Measurements from ENCODE around the gene GALNS.

DNA sequence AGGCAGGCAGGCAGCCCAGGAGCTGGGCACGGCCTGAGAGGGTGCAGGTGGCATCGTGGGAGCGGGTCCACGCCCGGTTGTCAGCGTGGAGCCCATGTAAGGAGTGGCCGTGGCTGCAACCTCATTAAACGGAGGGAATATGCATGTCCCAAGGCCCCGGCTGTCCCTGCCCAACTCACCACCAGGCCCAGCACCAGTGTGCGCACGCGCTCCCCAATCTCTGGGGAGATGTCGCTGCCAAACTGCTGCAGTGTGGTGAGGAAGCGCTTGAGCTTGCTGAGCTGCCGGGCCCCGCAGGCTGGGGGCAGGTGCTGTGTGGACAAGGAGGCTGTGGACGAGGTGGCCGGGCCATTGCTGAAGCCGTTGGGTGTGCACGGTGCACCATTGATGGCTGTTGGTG, 35.3 kb upstream of the GALNS start:
- TF ChIP-seq, protein P1, sequence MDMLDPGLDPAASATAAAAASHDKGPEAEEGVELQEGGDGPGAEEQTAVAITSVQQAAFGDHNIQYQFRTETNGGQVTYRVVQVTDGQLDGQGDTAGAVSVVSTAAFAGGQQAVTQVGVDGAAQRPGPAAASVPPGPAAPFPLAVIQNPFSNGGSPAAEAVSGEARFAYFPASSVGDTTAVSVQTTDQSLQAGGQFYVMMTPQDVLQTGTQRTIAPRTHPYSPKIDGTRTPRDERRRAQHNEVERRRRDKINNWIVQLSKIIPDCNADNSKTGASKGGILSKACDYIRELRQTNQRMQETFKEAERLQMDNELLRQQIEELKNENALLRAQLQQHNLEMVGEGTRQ (IDR thresholded peaks at IDR 0.05; ENCODE audit: low read length), result no peak
- no peak for TF ChIP-seq FOSL1 (IDR thresholded peaks at IDR 0.05; ENCODE audit: insufficient read depth, low read depth, low read length)
- TF ChIP-seq, protein P2, sequence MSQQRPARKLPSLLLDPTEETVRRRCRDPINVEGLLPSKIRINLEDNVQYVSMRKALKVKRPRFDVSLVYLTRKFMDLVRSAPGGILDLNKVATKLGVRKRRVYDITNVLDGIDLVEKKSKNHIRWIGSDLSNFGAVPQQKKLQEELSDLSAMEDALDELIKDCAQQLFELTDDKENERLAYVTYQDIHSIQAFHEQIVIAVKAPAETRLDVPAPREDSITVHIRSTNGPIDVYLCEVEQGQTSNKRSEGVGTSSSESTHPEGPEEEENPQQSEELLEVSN (IDR thresholded peaks at IDR 0.05), result no peak
- TF ChIP-seq, protein P3, sequence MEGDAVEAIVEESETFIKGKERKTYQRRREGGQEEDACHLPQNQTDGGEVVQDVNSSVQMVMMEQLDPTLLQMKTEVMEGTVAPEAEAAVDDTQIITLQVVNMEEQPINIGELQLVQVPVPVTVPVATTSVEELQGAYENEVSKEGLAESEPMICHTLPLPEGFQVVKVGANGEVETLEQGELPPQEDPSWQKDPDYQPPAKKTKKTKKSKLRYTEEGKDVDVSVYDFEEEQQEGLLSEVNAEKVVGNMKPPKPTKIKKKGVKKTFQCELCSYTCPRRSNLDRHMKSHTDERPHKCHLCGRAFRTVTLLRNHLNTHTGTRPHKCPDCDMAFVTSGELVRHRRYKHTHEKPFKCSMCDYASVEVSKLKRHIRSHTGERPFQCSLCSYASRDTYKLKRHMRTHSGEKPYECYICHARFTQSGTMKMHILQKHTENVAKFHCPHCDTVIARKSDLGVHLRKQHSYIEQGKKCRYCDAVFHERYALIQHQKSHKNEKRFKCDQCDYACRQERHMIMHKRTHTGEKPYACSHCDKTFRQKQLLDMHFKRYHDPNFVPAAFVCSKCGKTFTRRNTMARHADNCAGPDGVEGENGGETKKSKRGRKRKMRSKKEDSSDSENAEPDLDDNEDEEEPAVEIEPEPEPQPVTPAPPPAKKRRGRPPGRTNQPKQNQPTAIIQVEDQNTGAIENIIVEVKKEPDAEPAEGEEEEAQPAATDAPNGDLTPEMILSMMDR (IDR thresholded peaks at IDR 0.05; ENCODE audit: control extremely low read depth in 1 of 3, insufficient read depth in 1 of 3, low read depth in 1 of 3, low read length in 3 of 3), result no peak
- no peak for TF ChIP-seq YY1 (IDR thresholded peaks at IDR 0.05; ENCODE audit: low read depth, low read length)
- no peak for TF ChIP-seq JUND (IDR thresholded peaks at IDR 0.05; ENCODE audit: low read length)
